ENCODE results near the gene COBLL1. TPM values are rescaled to one million over a fixed set of nuclear protein-coding genes. Genes with fewer than 3 reads are reported as not detected.
A peak's percentile ranks its signal among the peaks of the same experiment; 100 is the strongest.

The COBLL1 gene
- total and polyA plus RNA-seq, 11 donors, result 4.0 to 36.9 (median 16.2) TPM

DNA sequence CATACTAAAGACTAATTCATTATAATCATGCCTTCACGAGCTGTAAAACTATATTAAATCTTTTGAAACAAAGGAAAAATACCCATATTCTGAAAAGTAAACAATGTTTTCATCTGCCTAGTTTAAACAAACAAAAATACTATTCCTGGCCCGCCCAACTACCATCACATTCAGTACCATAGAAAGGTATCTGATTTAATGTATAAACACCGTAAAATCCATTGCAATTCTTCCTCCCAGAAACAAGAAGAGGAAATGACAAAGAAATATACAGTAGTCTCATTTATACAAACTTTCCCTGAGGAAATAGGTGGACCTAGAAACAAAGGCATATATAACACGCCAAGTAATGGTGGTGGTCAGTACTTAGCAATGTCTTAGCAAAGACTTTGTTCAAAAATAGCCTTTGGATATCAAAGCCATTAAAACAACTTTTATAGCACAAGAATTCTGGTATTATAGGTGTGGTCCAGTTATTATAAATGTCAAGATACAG lies 71.2 kb downstream of the COBLL1 start:
- Histone ChIP-seq H3K27me3 (no peaks in the 10 kb centered on the region), H3K4me3 (no peak overlapping the region), H3K4me1 (peaks cover 0 to 30% (median 2%) of the 10 kb centered on the region in 12 donors), H3K27ac (peak overlapping the region in 2 of 12 donors; percentile 0 to 32), H3K9me3 (no peaks in the 10 kb centered on the region), H3K36me3 (no peaks in the 10 kb centered on the region)
- DNase-seq (no peak), ATAC-seq (no peak)
- intact Hi-C loops (cut with DNase I), result no loop called here
- TF ChIP-seq, protein P1, sequence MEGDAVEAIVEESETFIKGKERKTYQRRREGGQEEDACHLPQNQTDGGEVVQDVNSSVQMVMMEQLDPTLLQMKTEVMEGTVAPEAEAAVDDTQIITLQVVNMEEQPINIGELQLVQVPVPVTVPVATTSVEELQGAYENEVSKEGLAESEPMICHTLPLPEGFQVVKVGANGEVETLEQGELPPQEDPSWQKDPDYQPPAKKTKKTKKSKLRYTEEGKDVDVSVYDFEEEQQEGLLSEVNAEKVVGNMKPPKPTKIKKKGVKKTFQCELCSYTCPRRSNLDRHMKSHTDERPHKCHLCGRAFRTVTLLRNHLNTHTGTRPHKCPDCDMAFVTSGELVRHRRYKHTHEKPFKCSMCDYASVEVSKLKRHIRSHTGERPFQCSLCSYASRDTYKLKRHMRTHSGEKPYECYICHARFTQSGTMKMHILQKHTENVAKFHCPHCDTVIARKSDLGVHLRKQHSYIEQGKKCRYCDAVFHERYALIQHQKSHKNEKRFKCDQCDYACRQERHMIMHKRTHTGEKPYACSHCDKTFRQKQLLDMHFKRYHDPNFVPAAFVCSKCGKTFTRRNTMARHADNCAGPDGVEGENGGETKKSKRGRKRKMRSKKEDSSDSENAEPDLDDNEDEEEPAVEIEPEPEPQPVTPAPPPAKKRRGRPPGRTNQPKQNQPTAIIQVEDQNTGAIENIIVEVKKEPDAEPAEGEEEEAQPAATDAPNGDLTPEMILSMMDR (IDR thresholded peaks at IDR 0.05), result no peak
- TF ChIP-seq POLR2A (IDR thresholded peaks at IDR 0.05), result no peak
- 84 to 86% (median 85%) methylated on average over 4 of the region's 4 CpGs for WGBS, 4 donors

DNA sequence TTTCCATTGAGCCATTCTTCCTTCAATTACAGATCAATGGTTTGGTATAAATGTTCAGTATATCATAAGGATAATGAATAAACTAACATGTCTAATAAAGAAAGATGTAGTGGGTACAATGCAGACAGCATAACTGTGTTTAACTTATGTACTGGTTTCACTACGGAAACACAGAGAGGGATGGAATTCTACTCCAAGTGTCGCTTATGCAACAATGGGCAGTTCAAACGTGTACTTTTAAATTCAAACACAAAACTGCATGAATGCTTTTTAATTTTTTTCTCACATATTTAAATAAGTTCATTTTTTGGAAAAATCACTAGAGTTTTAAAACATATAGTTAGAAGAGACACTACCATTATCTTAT lies 74.7 kb downstream of the COBLL1 start:
- intact Hi-C loops (cut with DNase I), result loop anchor here in 1 of 10 donors (5.0 kb wide), 1 partner anchor 45 kb away; no protein-coding TSS in a partner anchor
- Histone ChIP-seq H3K9me3 (no peaks in the 10 kb centered on the region), H3K27me3 (no peaks in the 10 kb centered on the region), H3K4me3 (no peak overlapping the region), H3K27ac (no peak overlapping the region), H3K36me3 (no peaks in the 10 kb centered on the region), H3K4me1 (peaks cover 0 to 24% (median under 1%) of the 10 kb centered on the region in 12 donors)
- DNase-seq (no peak), ATAC-seq (no peak)
- TF ChIP-seq POLR2A (IDR thresholded peaks at IDR 0.05), result no peak
- TF ChIP-seq, protein P1 (IDR thresholded peaks at IDR 0.05), result no peak
- WGBS, 4 donors, result 88 to 92% (median 91%) methylated on average over 3 of the region's 3 CpGs

DNA sequence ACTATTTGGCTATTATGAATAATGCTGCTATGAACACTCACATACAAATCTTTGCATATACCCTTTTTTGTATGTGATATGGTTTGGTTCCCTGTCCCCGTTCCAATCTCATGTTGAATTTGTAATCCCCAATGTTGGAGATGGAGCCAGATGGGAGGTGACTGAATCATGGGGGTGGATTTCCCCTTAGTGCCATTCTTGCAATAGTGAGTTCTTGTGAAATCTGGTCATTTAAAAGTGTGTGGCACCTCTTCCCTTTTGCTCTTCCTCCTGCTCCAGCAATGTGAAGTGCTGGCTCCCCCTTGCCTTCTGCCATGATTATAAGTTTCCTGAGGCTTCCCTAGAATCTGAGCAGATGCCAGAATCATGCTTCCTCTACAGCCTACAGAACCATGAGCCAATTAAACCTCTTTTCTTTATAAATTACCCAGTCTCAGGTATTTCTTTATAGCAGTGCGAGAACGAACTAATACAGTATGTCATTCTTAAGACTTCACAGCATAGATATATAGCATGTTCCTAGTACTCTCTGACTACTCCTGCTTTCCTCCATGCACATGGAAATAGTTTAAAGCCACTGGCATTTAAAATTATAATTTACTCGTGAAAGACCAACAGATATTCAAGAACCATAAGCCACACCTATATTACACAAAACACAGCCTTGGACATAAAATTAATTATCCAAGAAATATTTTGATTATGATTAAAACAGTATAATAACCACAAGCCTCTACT lies 75.2 kb downstream of the COBLL1 start:
- Histone ChIP-seq H3K9me3 (no peaks in the 10 kb centered on the region), H3K27ac (no peak overlapping the region), H3K4me3 (no peak overlapping the region), H3K4me1 (peaks cover 0 to 21% (median 0%) of the 10 kb centered on the region in 12 donors), H3K36me3 (no peaks in the 10 kb centered on the region), H3K27me3 (no peaks in the 10 kb centered on the region)
- intact Hi-C loops (cut with DNase I), result loop anchor here in 1 of 10 donors (5.0 kb wide), 1 partner anchor 46 kb away; no protein-coding TSS in a partner anchor
- DNase-seq (no peak), ATAC-seq (no peak)
- TF ChIP-seq, protein P1 (IDR thresholded peaks at IDR 0.05), result no peak
- no peak for TF ChIP-seq POLR2A (IDR thresholded peaks at IDR 0.05)
- WGBS, 4 donors, result 92 to 96% (median 95%) methylated on average over 4 of the region's 4 CpGs

DNA sequence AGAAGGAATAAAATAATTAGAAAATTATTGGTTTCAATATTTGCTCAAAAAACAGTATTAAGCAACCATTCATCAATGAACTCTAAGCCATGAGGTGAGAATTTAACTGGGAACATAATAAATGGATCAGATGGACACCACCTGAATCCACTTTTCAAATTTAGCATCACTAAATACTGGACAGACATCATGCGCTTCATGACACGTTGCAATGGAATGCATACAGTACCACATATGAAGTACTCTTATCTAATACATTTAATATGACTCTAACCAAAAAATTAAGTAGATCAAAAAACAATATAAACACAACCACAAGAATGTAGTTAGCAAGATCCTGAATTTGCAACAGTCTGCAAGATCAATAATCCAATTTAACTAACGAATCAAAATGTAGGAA lies 76.6 kb downstream of the COBLL1 start:
- H3K27ac ChIP-seq, result no peak overlapping the region
- H3K36me3 ChIP-seq, result no peaks in the 10 kb centered on the region
- H3K9me3 ChIP-seq, result no peaks in the 10 kb centered on the region
- intact Hi-C loops (cut with DNase I), result loop anchor here in 1 of 10 donors (5.0 kb wide), 1 partner anchor 47 kb away; no protein-coding TSS in a partner anchor
- DNase-seq, result no peak
- no peak for ATAC-seq
- H3K4me3 ChIP-seq, result no peak overlapping the region
- H3K4me1 ChIP-seq, result peaks cover 0 to 20% (median 0%) of the 10 kb centered on the region in 12 donors
- TF ChIP-seq, protein P1 (IDR thresholded peaks at IDR 0.05), result no peak
- no peak for TF ChIP-seq POLR2A (IDR thresholded peaks at IDR 0.05)
- no peaks in the 10 kb centered on the region for H3K27me3 ChIP-seq
- WGBS, 4 donors, result 85 to 88% (median 86%) methylated on average over 3 of the region's 3 CpGs

Measured in heart left ventricle (tissue), 16 donors.